Type B pancreatic cell (in vitro differentiated cells): ENCODE measurements around the gene EPAS1. TPM values are rescaled to one million over a fixed set of nuclear protein-coding genes. Genes with fewer than 3 reads are reported as not detected.

ENCODE experiments used
- DNase-seq: peaks from one replicate; pipeline ENCODE4 v3.0.0; 2021; ENCODE audit warnings: mixed read lengths; ENCODE audit not compliant: unreplicated experiment; ENCODE audit errors: extremely low spot score
- H3K27ac Mint-ChIP-seq: 2 replicates; pipeline ENCODE4 v1.8.0; 2021; ENCODE audit warnings: mild to moderate bottlenecking, mixed read lengths
- H3K27me3 Mint-ChIP-seq: 2 replicates; pipeline ENCODE4 v1.8.0; 2021; ENCODE audit warnings: mixed read lengths
- H3K36me3 Mint-ChIP-seq: 2 replicates; pipeline ENCODE4 v1.8.0; 2021; ENCODE audit warnings: mixed read lengths
- H3K4me1 Mint-ChIP-seq: one replicate; pipeline ENCODE4 v1.8.0; 2021; ENCODE audit warnings: mixed read lengths; ENCODE audit not compliant: unreplicated experiment
- H3K4me3 Mint-ChIP-seq: 2 replicates; pipeline ENCODE4 v1.8.0; 2021; ENCODE audit warnings: mild to moderate bottlenecking, mixed read lengths
- H3K9me3 Mint-ChIP-seq: 2 replicates; pipeline ENCODE4 v1.8.0; 2021; ENCODE audit warnings: mixed read lengths
- total RNA-seq: library from RNA; stranded (reverse); gene quantifications from 2 replicates; pipeline ENCODE4 v1.2.1, GENCODE V29; 2021; ENCODE audit warnings: low replicate concordance
- TF ChIP-seq, protein P1 (sequence below): fragments of 200-600 bp; sonication (generic); conservative IDR thresholded peaks from 2 replicates; pipeline ENCODE4 v1.5.0; 2021; ENCODE audit warnings: antibody characterized with exemption, mild to moderate bottlenecking

The EPAS1 gene
- total RNA-seq, 1 donor from 2014 or later = 59.8 TPM

- Mint-ChIP-seq H3K4me1 (no peaks in the 10 kb centered on the region), H3K27me3 (no peaks in the 10 kb centered on the region), H3K4me3 (no peak overlapping the region), H3K27ac (peak overlapping the region; percentile 23), H3K9me3 (peaks cover 4% of the 10 kb centered on the region), H3K36me3 (peaks cover 15% of the 10 kb centered on the region)
- DNase-seq = no peak
- TF ChIP-seq, protein P1, sequence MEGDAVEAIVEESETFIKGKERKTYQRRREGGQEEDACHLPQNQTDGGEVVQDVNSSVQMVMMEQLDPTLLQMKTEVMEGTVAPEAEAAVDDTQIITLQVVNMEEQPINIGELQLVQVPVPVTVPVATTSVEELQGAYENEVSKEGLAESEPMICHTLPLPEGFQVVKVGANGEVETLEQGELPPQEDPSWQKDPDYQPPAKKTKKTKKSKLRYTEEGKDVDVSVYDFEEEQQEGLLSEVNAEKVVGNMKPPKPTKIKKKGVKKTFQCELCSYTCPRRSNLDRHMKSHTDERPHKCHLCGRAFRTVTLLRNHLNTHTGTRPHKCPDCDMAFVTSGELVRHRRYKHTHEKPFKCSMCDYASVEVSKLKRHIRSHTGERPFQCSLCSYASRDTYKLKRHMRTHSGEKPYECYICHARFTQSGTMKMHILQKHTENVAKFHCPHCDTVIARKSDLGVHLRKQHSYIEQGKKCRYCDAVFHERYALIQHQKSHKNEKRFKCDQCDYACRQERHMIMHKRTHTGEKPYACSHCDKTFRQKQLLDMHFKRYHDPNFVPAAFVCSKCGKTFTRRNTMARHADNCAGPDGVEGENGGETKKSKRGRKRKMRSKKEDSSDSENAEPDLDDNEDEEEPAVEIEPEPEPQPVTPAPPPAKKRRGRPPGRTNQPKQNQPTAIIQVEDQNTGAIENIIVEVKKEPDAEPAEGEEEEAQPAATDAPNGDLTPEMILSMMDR = no peak
Measured at GRCh38 chr2:46386763-46387162, 89.6 kb downstream of the EPAS1 start.

DNA sequence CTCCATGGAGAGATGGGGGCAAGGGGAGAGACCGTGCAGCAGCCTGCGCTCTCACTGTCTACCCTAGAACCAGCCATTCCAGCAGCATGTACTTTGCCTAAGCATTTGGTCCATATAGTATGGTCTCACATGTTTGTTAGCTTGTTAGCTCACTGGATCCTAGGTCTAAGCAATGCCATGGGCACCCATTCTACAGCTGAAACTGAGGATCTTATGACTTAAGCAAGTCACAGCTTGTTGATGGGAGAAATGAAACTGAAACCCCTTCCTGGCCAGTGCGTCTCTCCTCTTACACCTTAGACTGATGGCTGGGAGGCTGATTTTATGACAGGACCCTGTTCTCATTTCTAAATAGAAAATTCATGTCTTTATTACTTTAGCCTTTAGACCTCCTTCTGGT, 90.1 kb downstream of the EPAS1 start:
- Mint-ChIP-seq H3K4me1 (no peaks in the 10 kb centered on the region), H3K27ac (no peak overlapping the region), H3K9me3 (peaks cover 4% of the 10 kb centered on the region), H3K27me3 (no peaks in the 10 kb centered on the region), H3K4me3 (no peak overlapping the region), H3K36me3 (peaks cover 13% of the 10 kb centered on the region)
- no peak for DNase-seq
- TF ChIP-seq, protein P1 = no peak

DNA sequence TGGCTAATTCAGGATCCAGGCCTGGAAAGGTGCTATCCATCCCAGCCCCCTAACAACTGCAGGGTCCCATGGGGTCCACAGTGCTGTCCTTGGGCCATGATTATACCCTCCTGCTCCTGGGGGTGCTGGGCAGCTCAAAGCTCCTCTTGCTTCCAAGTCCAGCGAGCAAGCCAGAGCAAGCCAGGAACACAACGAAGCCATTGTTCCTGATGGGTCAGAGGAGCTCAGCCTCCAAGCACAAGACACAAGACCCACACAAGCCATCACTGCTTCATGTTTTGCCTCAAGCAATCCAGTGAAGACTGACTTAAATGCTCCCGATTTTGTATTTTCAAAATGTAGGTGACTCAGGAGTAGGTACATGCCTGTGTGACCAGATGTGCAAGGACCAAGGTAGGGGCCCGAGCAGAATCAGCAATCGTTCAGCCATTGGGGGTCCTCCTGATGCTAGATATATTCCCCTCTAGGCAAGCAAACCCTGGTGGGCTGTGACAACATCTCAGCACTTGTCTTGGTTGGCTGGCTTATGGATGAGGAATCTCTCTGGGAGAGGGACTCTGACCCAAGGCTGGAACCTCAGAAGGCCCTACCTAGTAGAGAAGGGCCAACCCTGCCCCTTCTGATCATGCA, 90.8 kb downstream of the EPAS1 start:
- TF ChIP-seq, protein P1 = no peak
- DNase-seq = peak; percentile 32
- Mint-ChIP-seq H3K4me3 (no peak overlapping the region), H3K27ac (no peak overlapping the region), H3K9me3 (peaks cover 4% of the 10 kb centered on the region), H3K36me3 (peaks cover 11% of the 10 kb centered on the region), H3K4me1 (no peaks in the 10 kb centered on the region), H3K27me3 (no peaks in the 10 kb centered on the region)

DNA sequence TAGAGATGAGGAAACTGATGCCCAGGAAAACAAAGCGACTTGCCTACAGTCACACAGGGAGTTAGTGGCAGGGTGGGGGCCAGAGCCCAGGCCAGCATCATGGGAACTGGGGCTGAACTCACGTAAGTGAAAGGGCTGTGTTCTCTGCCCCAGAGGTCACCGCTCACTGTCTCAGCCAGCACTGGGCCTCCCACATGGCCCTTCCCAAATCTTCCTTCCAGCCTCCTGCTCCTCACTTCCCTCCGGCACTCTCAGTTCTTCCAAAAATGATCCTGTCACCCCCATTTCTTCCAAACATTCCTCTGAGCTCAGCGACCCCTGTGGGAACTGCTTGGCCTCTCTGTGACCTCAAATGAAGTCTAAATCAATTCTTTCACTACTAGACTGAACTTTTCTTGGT, 91.7 kb downstream of the EPAS1 start:
- Mint-ChIP-seq H3K27me3 (no peaks in the 10 kb centered on the region), H3K4me3 (no peak overlapping the region), H3K9me3 (peaks cover 4% of the 10 kb centered on the region), H3K4me1 (no peaks in the 10 kb centered on the region), H3K27ac (peak overlapping the region; percentile 73), H3K36me3 (peaks cover 7% of the 10 kb centered on the region)
- DNase-seq = peak; percentile 47
- TF ChIP-seq, protein P1 = no peak

DNA sequence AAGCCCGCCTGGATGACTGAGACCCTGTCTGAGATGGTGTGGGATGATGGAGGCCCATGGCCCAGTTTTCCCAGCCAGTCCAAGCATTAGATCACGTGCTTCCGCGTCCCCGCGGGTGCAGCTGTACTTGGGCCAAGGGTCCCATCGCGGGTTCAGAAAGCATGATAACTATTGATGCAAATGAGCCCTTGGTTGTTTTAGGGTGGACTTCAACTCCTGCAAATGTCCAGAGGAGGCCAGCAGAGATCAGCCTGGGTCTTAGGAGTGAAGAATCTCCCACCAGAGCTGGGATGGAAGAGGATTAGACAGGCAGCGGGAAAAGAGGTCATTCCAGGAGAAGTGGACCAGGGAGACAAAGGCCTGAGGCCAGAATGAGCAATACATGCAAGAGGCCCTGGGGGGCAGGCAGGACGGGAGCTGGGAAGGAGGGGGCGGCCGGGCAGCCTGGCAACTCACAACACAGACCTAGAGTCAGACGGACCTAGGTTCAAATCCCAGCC, 92.3 kb downstream of the EPAS1 start:
- H3K36me3 Mint-ChIP-seq = peaks cover 7% of the 10 kb centered on the region
- H3K9me3 Mint-ChIP-seq = peaks cover 4% of the 10 kb centered on the region
- TF ChIP-seq, protein P1 = no peak
- H3K27me3 Mint-ChIP-seq = no peaks in the 10 kb centered on the region
- peak; percentile 57 for DNase-seq
- peak overlapping the region; percentile 73 for H3K27ac Mint-ChIP-seq
- H3K4me1 Mint-ChIP-seq = no peaks in the 10 kb centered on the region
- H3K4me3 Mint-ChIP-seq = peak overlapping the region; percentile 51
